ENCODE measurements around the gene MECR. TPM values are rescaled to one million over a fixed set of nuclear protein-coding genes. Genes with fewer than 3 reads are reported as not detected.

Gene MECR
- total and polyA plus RNA-seq, 2 experiments from 2014 or later = 25.7 to 32.3 TPM

- H3K9me2 ChIP-seq (ENCODE audit: insufficient read depth) = no peaks in the 10 kb centered on the region
- H3K27me3 ChIP-seq (ENCODE audit: insufficient read depth) = no peaks in the 10 kb centered on the region
- no peaks in the 10 kb centered on the region for H3K9me3 Mint-ChIP-seq
- H3K36me3 Mint-ChIP-seq (ENCODE audit: low read depth) = peaks cover 4% of the 10 kb centered on the region; the same call in 1 of the 3 replicates
- no peak overlapping the region for H3K4me3 ChIP-seq
- H3F3A ChIP-seq (replicated peaks; ENCODE audit: low read depth) = no peaks in the 10 kb centered on the region; the same call in 1 of the 2 replicates
- peaks cover 16% of the 10 kb centered on the region for H3K4me1 ChIP-seq (ENCODE audit: insufficient read depth)
- H3K36me3 ChIP-seq (ENCODE audit: insufficient read depth) = 0 out of 2 replicates have a peak, but pooled peaks cover 3% of the 10 kb centered on the region
- no peak overlapping the region for H3K27ac ChIP-seq (ENCODE audit: low read depth)
- H3K27me3 Mint-ChIP-seq (ENCODE audit: insufficient read depth, low read depth, poor library complexity) = no peaks in the 10 kb centered on the region
- H3K79me2 ChIP-seq (replicated peaks; ENCODE audit: insufficient read depth) = peaks cover 6% of the 10 kb centered on the region; the same call in 1 of the 2 replicates
- H3K27ac Mint-ChIP-seq = no peak overlapping the region; the same call in 1 of the 2 replicates
- DNase-seq (ENCODE audit: low spot score) = no peak
- no peak for ATAC-seq
- no peak overlapping the region for H2AFZ ChIP-seq
- H4K20me1 ChIP-seq (replicated peaks; ENCODE audit: insufficient read depth) = peaks cover 7% of the 10 kb centered on the region
- TF ChIP-seq ETS1 (IDR thresholded peaks at IDR 0.05) (no peak), STAT1 (IDR thresholded peaks at IDR 0.05; ENCODE audit: unreplicated experiment) (no peak), JUNB (IDR thresholded peaks at IDR 0.05; ENCODE audit: unreplicated experiment) (no peak), ZNF462 (CRISPR knock-in tag; IDR thresholded peaks at IDR 0.05) (no peak), EZH2phosphoT487 (IDR thresholded peaks at IDR 0.05; ENCODE audit: unreplicated experiment) (no peak), ZNF114 (CRISPR knock-in tag; IDR thresholded peaks at IDR 0.05) (no peak), ZNF331 (CRISPR knock-in tag; IDR thresholded peaks at IDR 0.05; ENCODE audit: low read depth) (no peak), EZH2 (IDR thresholded peaks at IDR 0.05; ENCODE audit: low read depth, unreplicated experiment) (no peak), NANOG (IDR thresholded peaks at IDR 0.05; ENCODE audit: borderline replicate concordance) (no peak), REST (IDR thresholded peaks at IDR 0.05; ENCODE audit: unreplicated experiment) (no peak), POLR2AphosphoS5 (IDR thresholded peaks at IDR 0.05; ENCODE audit: low read depth) (no peak), CREB1 (CRISPR knock-in tag; IDR thresholded peaks at IDR 0.05; ENCODE audit: low read depth) (no peak), CTCF (conservative IDR thresholded peaks at IDR 0.05; ENCODE audit: low read depth in 2 of 2) (no peak)
- H3K4me3 Mint-ChIP-seq = no peak overlapping the region
- peaks cover 20% of the 10 kb centered on the region for H3K4me1 Mint-ChIP-seq
- H3K4me2 ChIP-seq = no peak overlapping the region
Observed at GRCh38 chr1:29222686-29223085, 8.0 kb downstream of the MECR start.
